Measurements from ENCODE around the gene PPP1R14C. TPM values are rescaled to one million over a fixed set of nuclear protein-coding genes. Genes with fewer than 3 reads are reported as not detected.

Gene PPP1R14C
- total and polyA plus RNA-seq, 10 donors = 0.06 to 0.39 (median 0.18) TPM; not detected in 4

- no peak for DNase-seq
- Histone ChIP-seq H3K27ac (no peak overlapping the region), H3K4me3 (no peak overlapping the region), H3K4me1 (no peaks in the 10 kb centered on the region), H3K9me3 (no peaks in the 10 kb centered on the region), H3K27me3 (replicated peaks in 1 of 7) (peaks cover 0 to 5% (median 0%) of the 10 kb centered on the region in 7 donors), H3K36me3 (no peaks in the 10 kb centered on the region)
- 86 to 94% (median 91%) methylated on average over 16 of the region's 16 CpGs for WGBS, 5 donors
- TF ChIP-seq POLR2AphosphoS5 (IDR thresholded peaks at IDR 0.05) (no peak), POLR2A (IDR thresholded peaks at IDR 0.05) (no peak)
- TF ChIP-seq, protein P1, sequence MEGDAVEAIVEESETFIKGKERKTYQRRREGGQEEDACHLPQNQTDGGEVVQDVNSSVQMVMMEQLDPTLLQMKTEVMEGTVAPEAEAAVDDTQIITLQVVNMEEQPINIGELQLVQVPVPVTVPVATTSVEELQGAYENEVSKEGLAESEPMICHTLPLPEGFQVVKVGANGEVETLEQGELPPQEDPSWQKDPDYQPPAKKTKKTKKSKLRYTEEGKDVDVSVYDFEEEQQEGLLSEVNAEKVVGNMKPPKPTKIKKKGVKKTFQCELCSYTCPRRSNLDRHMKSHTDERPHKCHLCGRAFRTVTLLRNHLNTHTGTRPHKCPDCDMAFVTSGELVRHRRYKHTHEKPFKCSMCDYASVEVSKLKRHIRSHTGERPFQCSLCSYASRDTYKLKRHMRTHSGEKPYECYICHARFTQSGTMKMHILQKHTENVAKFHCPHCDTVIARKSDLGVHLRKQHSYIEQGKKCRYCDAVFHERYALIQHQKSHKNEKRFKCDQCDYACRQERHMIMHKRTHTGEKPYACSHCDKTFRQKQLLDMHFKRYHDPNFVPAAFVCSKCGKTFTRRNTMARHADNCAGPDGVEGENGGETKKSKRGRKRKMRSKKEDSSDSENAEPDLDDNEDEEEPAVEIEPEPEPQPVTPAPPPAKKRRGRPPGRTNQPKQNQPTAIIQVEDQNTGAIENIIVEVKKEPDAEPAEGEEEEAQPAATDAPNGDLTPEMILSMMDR (IDR thresholded peaks at IDR 0.05 in 8 of 11, conservative IDR thresholded peaks at IDR 0.05 in 3 of 11) = no peak
- intact Hi-C loops (cut with DNase I; ENCODE audit: low total_unique reads) = no loop called here
These were observed 54.3 kb downstream of the PPP1R14C start for GRCh38 chr6:150196942-150197745.

DNA sequence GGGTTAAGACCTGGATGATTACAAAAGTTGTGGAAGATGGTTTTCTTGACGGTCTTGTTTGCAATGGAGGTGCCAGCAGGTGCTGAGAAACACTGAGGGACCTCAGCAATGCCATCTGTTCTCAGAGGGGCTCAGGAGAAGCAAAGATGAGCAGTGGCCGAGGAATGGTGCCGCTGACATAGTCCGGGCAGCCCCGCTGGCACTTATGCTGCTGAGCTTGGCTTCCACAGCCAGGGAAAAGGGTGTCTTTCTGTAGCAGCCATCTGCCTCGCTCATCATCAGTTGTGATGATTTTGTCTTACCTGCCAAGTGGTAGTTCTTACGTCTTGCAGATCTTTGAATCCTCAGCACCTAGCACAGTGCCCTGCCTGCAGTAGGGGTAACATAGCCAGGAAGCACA lies 55.7 kb downstream of the PPP1R14C start:
- WGBS, 5 donors = 90 to 98% (median 92%) methylated on average over 7 of the region's 7 CpGs
- Histone ChIP-seq H3K4me1 (no peaks in the 10 kb centered on the region), H3K36me3 (no peaks in the 10 kb centered on the region), H3K9me3 (no peaks in the 10 kb centered on the region), H3K27me3 (replicated peaks in 1 of 7) (peaks cover 0 to 5% (median 0%) of the 10 kb centered on the region in 7 donors), H3K27ac (no peak overlapping the region), H3K4me3 (no peak overlapping the region)
- no peak for TF ChIP-seq POLR2A (IDR thresholded peaks at IDR 0.05)
- TF ChIP-seq POLR2AphosphoS5 (IDR thresholded peaks at IDR 0.05) = no peak
- TF ChIP-seq, protein P1 (IDR thresholded peaks at IDR 0.05 in 8 of 11, conservative IDR thresholded peaks at IDR 0.05 in 3 of 11) = no peak
- no peak for DNase-seq
- intact Hi-C loops (cut with DNase I; ENCODE audit: low total_unique reads) = no loop called here

DNA sequence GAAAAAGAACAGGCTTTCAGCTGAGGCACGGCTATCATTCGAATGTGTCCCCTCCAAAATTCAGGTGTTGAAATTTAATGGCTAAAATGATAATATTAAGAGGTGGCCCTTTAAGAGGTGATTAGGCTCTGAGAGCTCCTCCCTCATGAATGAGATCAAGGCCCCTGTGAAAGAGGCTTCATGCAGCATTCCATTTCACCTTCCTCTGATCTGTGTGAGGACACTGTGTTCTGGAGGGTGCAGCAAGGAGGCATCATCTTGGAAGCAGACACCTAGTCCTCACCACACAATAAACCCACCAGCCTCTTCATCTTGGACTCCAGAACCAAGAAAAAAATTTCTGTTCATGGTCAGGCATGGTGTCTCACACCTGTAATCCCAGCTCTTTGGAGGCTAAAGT lies 56.4 kb downstream of the PPP1R14C start:
- no peaks in the 10 kb centered on the region for H3K4me1 ChIP-seq
- WGBS, 5 donors = 87 to 96% (median 93%) methylated on average over 2 of the region's 2 CpGs

GRCh38 chr6:150200428-150201100 lies 57.7 kb downstream of the PPP1R14C start:
- no peak for DNase-seq
- Histone ChIP-seq H3K36me3 (no peaks in the 10 kb centered on the region), H3K27ac (no peak overlapping the region), H3K4me1 (peaks cover 0 to 13% (median 8%) of the 10 kb centered on the region in 6 donors), H3K27me3 (replicated peaks in 1 of 7) (peaks cover 0 to 12% (median 0%) of the 10 kb centered on the region in 7 donors), H3K4me3 (no peak overlapping the region), H3K9me3 (no peaks in the 10 kb centered on the region)
- TF ChIP-seq POLR2A (IDR thresholded peaks at IDR 0.05) = no peak
- TF ChIP-seq, protein P1 (IDR thresholded peaks at IDR 0.05 in 8 of 11, conservative IDR thresholded peaks at IDR 0.05 in 3 of 11) = no peak
- intact Hi-C loops (cut with DNase I; ENCODE audit: low total_unique reads) = no loop called here
- WGBS, 5 donors = 79 to 91% (median 90%) methylated on average over 6 of the region's 6 CpGs

More for the DNA sequence above, 56.4 kb downstream of the PPP1R14C start:
- no peak overlapping the region for H3K4me3 ChIP-seq
- H3K36me3 ChIP-seq = no peaks in the 10 kb centered on the region
- no peak for TF ChIP-seq POLR2A (IDR thresholded peaks at IDR 0.05)
- intact Hi-C loops (cut with DNase I; ENCODE audit: low total_unique reads) = no loop called here
- DNase-seq = no peak
- H3K27ac ChIP-seq = no peak overlapping the region
- no peaks in the 10 kb centered on the region for H3K9me3 ChIP-seq
- H3K27me3 ChIP-seq (replicated peaks in 1 of 7) = peaks cover 0 to 5% (median 0%) of the 10 kb centered on the region in 7 donors
